HCT116 (cell line): ENCODE data around the gene GPR22. TPM values are rescaled to one million over a fixed set of nuclear protein-coding genes. Genes with fewer than 3 reads are reported as not detected.

Experiments used
- ATAC-seq: fragments of 200-7000 bp; cut with Tn5 transposase; 2 replicates; pipeline ENCODE4 v1.9.1; 2020; ENCODE audit warnings: mild to moderate bottlenecking, moderate library complexity
- BruUV-seq: library from RNA; stranded (reverse); fragments of 400-500 nt; replicated peaks from 2 replicates; lab custom pipeline; 2021; lab: Mats Ljungman, UMichigan
- CTCF ChIA-PET: fragments of 300-600 bp; sonication (Branson Sonifier 250); formaldehyde crosslinking; loops from one replicate; lab custom pipeline; 2021; ENCODE audit warnings: antibody characterized with exemption; lab: Charles Lee
- POLR2A ChIA-PET: fragments of 300-600, 350-600 bp; sonication (Branson Sonifier 250); formaldehyde crosslinking; loops from one replicate; lab custom pipeline; 2021; ENCODE audit warnings: antibody characterized with exemption; lab: Charles Lee
- RAD21 ChIA-PET, 2 experiments: fragments of 300-600 bp; sonication (Branson Sonifier 250); formaldehyde crosslinking; loops; one replicate each; lab custom pipeline; 2023; ENCODE audit warnings: low total read pairs in 2 of 2; ENCODE audit not compliant: uncharacterized antibody in 2 of 2, unreplicated experiment in 2 of 2, low non-redundant PET in 1 of 2; lab: Charles Lee
- DNase-seq: peaks from one replicate; pipeline ENCODE4 v3.0.0-alpha.2; 2010; ENCODE audit warnings: low read depth, low spot score
- H2AFZ ChIP-seq: fragments of 200-600 bp; shearing (Covaris generic), sonication (generic); 2 replicates; pipeline ENCODE4 v1.6.1; 2017; ENCODE audit warnings: low read depth, mixed run types, mixed read lengths, antibody characterized with exemption, low read length; ENCODE audit not compliant: poor library complexity, severe bottlenecking
- H3K27ac ChIP-seq: 2 replicates; pipeline ENCODE4 v1.5.1; 2012; ENCODE audit warnings: low read depth, low read length
- H3K27me3 ChIP-seq: fragments of 200-600 bp; sonication (generic); 2 replicates; pipeline ENCODE4 v1.6.1; 2016; ENCODE audit warnings: mixed run types, low read length, mixed read lengths; ENCODE audit not compliant: insufficient read depth
- H3K36me3 ChIP-seq, 2 experiments: fragments of 200-500 bp in 1 of 2; fragments of 200-600 bp in 1 of 2; sonication (Bioruptor generic) in 1 of 2; sonication (generic) in 1 of 2; 2 replicates each; pipeline versions ENCODE4 v1.5.1 to v1.6.1; 2014 to 2016; ENCODE audit warnings: low read length in 2 of 2, inconsistent platforms in 1 of 2, mixed read lengths in 1 of 2, mixed run types in 1 of 2; ENCODE audit not compliant: insufficient read depth in 2 of 2, control insufficient read depth in 1 of 2
- H3K4me1 ChIP-seq, 2 experiments: fragments of 200-600 bp in 1 of 2; sonication (generic) in 1 of 2; 2 replicates each; pipeline versions ENCODE4 v1.5.1 to v1.6.1; 2012 to 2017; ENCODE audit warnings: low read length in 2 of 2, inconsistent platforms in 1 of 2, mild to moderate bottlenecking in 1 of 2, mixed read lengths in 1 of 2, mixed run types in 1 of 2, moderate library complexity in 1 of 2; ENCODE audit not compliant: insufficient read depth in 2 of 2, control insufficient read depth in 1 of 2
- H3K4me2 ChIP-seq: fragments of 200-600 bp; sonication (generic); 2 replicates; pipeline ENCODE4 v1.6.1; 2017; ENCODE audit warnings: mixed run types, low read length, mixed read lengths
- H3K4me3 ChIP-seq, 2 experiments: fragments of 200-600 bp in 1 of 2; sonication (generic) in 1 of 2; replicated peaks in 1 of 2; 2 replicates each; pipeline ENCODE4 v1.5.1; 2011 to 2016; ENCODE audit warnings: low read length in 2 of 2, control low read depth in 1 of 2, low read depth in 1 of 2, mild to moderate bottlenecking in 1 of 2, mixed read lengths in 1 of 2, mixed run types in 1 of 2
- H3K79me2 ChIP-seq: fragments of 200-600 bp; sonication (generic); 2 replicates; pipeline ENCODE4 v1.6.1; 2017; ENCODE audit warnings: mild to moderate bottlenecking, mixed run types, low read length, moderate library complexity, mixed read lengths; ENCODE audit not compliant: insufficient read depth
- H3K9ac ChIP-seq: fragments of 200-600 bp; sonication (generic); 2 replicates; pipeline ENCODE4 v1.6.1; 2016; ENCODE audit warnings: low read length, mixed read lengths
- H3K9me2 ChIP-seq: fragments of 200-600 bp; sonication (generic), shearing (Covaris generic); 2 replicates; pipeline ENCODE4 v1.6.1; 2017; ENCODE audit warnings: mixed run types, mild to moderate bottlenecking, moderate library complexity; ENCODE audit not compliant: insufficient read depth
- H3K9me3 ChIP-seq, 2 experiments: fragments of 200-500 bp in 1 of 2; fragments of 200-600 bp in 1 of 2; sonication (Bioruptor generic) in 1 of 2; sonication (generic) in 1 of 2; 2 replicates each; pipeline ENCODE4 v1.6.1; 2014 to 2017; ENCODE audit warnings: low read length in 2 of 2, mixed read lengths in 2 of 2, inconsistent platforms in 1 of 2, low read depth in 1 of 2, mild to moderate bottlenecking in 1 of 2, mixed run types in 1 of 2, moderate library complexity in 1 of 2; ENCODE audit not compliant: control insufficient read depth in 1 of 2, insufficient read depth in 1 of 2
- H4K20me1 ChIP-seq: fragments of 200-600 bp; sonication (generic), shearing (Covaris generic); 2 replicates; pipeline ENCODE4 v1.6.1; 2017; ENCODE audit warnings: mixed run types, mild to moderate bottlenecking, moderate library complexity; ENCODE audit not compliant: insufficient read depth
- ATF3 ChIP-seq: IDR thresholded peaks from 2 replicates; pipeline ENCODE4 v1.6.1; 2012
- CBX3 ChIP-seq: IDR thresholded peaks from 2 replicates; pipeline ENCODE4 v1.6.1; 2012; ENCODE audit warnings: low read depth
- CEBPB ChIP-seq: IDR thresholded peaks from 2 replicates; pipeline ENCODE4 v1.6.1; 2012; ENCODE audit warnings: low read depth
- EGR1 ChIP-seq: IDR thresholded peaks from 2 replicates; pipeline ENCODE4 v1.6.1; 2012; ENCODE audit warnings: low read depth
- EZH2 ChIP-seq: fragments of 200-600 bp; sonication (generic); IDR thresholded peaks from 2 replicates; pipeline ENCODE4 v1.6.1; 2017; ENCODE audit warnings: antibody characterized with exemption, mixed run types
- EZH2phosphoT487 ChIP-seq: fragments of 200-600 bp; IDR thresholded peaks from 2 replicates; pipeline ENCODE4 v1.6.1; 2018; ENCODE audit warnings: antibody characterized with exemption, borderline replicate concordance
- FOSL1 ChIP-seq: IDR thresholded peaks from 2 replicates; pipeline ENCODE4 v1.6.1; 2012; ENCODE audit warnings: low read depth
- RAD21 ChIP-seq: IDR thresholded peaks from 2 replicates; pipeline ENCODE4 v1.6.1; 2012; ENCODE audit warnings: low read depth, mild to moderate bottlenecking
- REST ChIP-seq: IDR thresholded peaks from 2 replicates; pipeline ENCODE4 v1.6.1; 2012; ENCODE audit warnings: low read depth
- TCF7L2 ChIP-seq: IDR thresholded peaks from 2 replicates; pipeline ENCODE4 v1.7.0; 2011; ENCODE audit warnings: borderline replicate concordance, inconsistent platforms; ENCODE audit not compliant: insufficient read depth, insufficient read length; ENCODE audit errors: extremely low read depth
- YY1 ChIP-seq: IDR thresholded peaks from 2 replicates; pipeline ENCODE4 v1.6.1; 2011; ENCODE audit warnings: low read length, low read depth, moderate library complexity, mild to moderate bottlenecking; ENCODE audit not compliant: insufficient replicate concordance; ENCODE audit errors: extremely low read depth
- ZBTB33 ChIP-seq: IDR thresholded peaks from 2 replicates; pipeline ENCODE4 v1.6.1; 2011; ENCODE audit warnings: mild to moderate bottlenecking, low read length, moderate library complexity; ENCODE audit not compliant: insufficient replicate concordance; ENCODE audit errors: extremely low read depth
- ZNF274 ChIP-seq: fragments of 200-500 bp; sonication (Bioruptor generic); IDR thresholded peaks from 2 replicates; pipeline ENCODE4 v1.6.1; 2014; ENCODE audit warnings: mild to moderate bottlenecking, low read depth, low read length, inconsistent platforms
- intact Hi-C: fragments of 100-400 bp; cut with micrococcal nuclease; formaldehyde crosslinking; loops from 2 replicates; pipeline ENCODE4 v1.10.0; 2022
- total RNA-seq: library from RNA; stranded (reverse); gene quantifications from one replicate; pipeline ENCODE4 v1.2.1, GENCODE V29; 2021; ENCODE audit not compliant: unreplicated experiment

Gene GPR22
- total RNA-seq, 1 experiment from 2014 or later = not detected

- Histone ChIP-seq H3K9me3 (no peaks in the 10 kb centered on the region), H3K79me2 (no peaks in the 10 kb centered on the region), H3K9ac (no peak overlapping the region), H2AFZ (no peak overlapping the region), H3K27me3 (no peaks in the 10 kb centered on the region), H3K9me2 (no peaks in the 10 kb centered on the region), H3K4me1 (peaks cover 0 to 12% of the 10 kb centered on the region in 2 experiments; a peak in 2 of 4 replicates), H3K4me3 (no peak overlapping the region), H4K20me1 (no peaks in the 10 kb centered on the region), H3K27ac (no peak overlapping the region), H3K4me2 (no peak overlapping the region)
- DNase-seq = no peak
- intact Hi-C loops = no loop called here
- RAD21 ChIA-PET = no interaction called here
- POLR2A ChIA-PET = no interaction called here
- CTCF ChIA-PET = no interaction called here
- BruUV-seq = no TSS peak
- TF ChIP-seq CBX3 = no peak
- TF ChIP-seq, all 23 proteins: peak for 0
- no peak for ATAC-seq
- H3K36me3 ChIP-seq = no peaks in the 10 kb centered on the region
Observed at GRCh38 chr7:107450970-107451369, 18.9 kb upstream of the GPR22 start.

GRCh38 chr7:107453388-107453787 lies 16.5 kb upstream of the GPR22 start:
- Histone ChIP-seq H3K27ac (no peak overlapping the region), H3K79me2 (no peaks in the 10 kb centered on the region), H3K36me3 (no peaks in the 10 kb centered on the region), H3K9me3 (no peaks in the 10 kb centered on the region), H3K9ac (no peak overlapping the region), H2AFZ (no peak overlapping the region), H3K4me3 (no peak overlapping the region), H3K27me3 (no peaks in the 10 kb centered on the region), H3K4me1 (no peaks in the 10 kb centered on the region), H3K9me2 (0 out of 2 replicates have a peak, but pooled peaks cover 3% of the 10 kb centered on the region), H4K20me1 (no peaks in the 10 kb centered on the region; the same call in 1 of the 2 replicates)
- no TSS peak for BruUV-seq
- ChIA-PET POLR2A (no interaction called here), RAD21 (no interaction called here), CTCF (no interaction called here)
- ATAC-seq (no peak), DNase-seq (no peak)
- TF ChIP-seq ATF3 = no peak
- TF ChIP-seq YY1 = no peak
- TF ChIP-seq ZBTB33 = no peak
- no peak for TF ChIP-seq FOSL1
- no peak for TF ChIP-seq EZH2phosphoT487
- TF ChIP-seq EZH2 = no peak
- TF ChIP-seq REST = no peak
- TF ChIP-seq RAD21 = no peak
- TF ChIP-seq CEBPB = no peak
- TF ChIP-seq TCF7L2 = no peak
- no peak for TF ChIP-seq ZNF274
- no peak for TF ChIP-seq CBX3
- no peak for TF ChIP-seq EGR1
- TF ChIP-seq, all 23 proteins: peak for 0
- intact Hi-C loops = no loop called here
- H3K4me2 ChIP-seq = no peak overlapping the region
